Brain microvascular endothelial cell (primary cell): ENCODE measurements around the gene PHF5A.

ENCODE experiments used
- DNase-seq: peaks from one replicate; pipeline ENCODE4 v3.0.0-alpha.2; 2020
- H3K27ac ChIP-seq: fragments of 250-450 bp; sonication (Bioruptor Pico); 2 replicates; pipeline ENCODE4 v1.5.1; 2020; ENCODE audit warnings: mild to moderate bottlenecking, moderate library complexity
- H3K27me3 ChIP-seq: fragments of 250-450 bp; sonication (Bioruptor Pico); replicated peaks from 2 replicates; pipeline ENCODE4 v1.5.1; 2020; ENCODE audit warnings: mild to moderate bottlenecking
- H3K36me3 ChIP-seq: fragments of 250-450 bp; sonication (Bioruptor Pico); replicated peaks from 2 replicates; pipeline ENCODE4 v1.5.1; 2020; ENCODE audit warnings: mild to moderate bottlenecking
- H3K4me3 ChIP-seq: 2 replicates; pipeline ENCODE4 v1.5.1; 2011; ENCODE audit warnings: low read depth, mild to moderate bottlenecking, control low read depth, low read length, moderate library complexity
- CTCF ChIP-seq: IDR thresholded peaks from 2 replicates; pipeline ENCODE4 v1.5.1; 2011; ENCODE audit warnings: low read depth, mild to moderate bottlenecking, moderate library complexity, low read length, control low read depth, inconsistent platforms; ENCODE audit errors: missing control alignments
- in situ Hi-C: cut with HindIII; loops from 2 replicates; pipeline ENCODE4 v1.10.0; 2017; ENCODE audit warnings: low sequenced_read_pairs, low pct_ligation_motif_present

Gene PHF5A

GRCh38 chr22:41482319-41482935 is 13.9 kb upstream of the PHF5A start:
- Histone ChIP-seq H3K4me3 (no peak overlapping the region), H3K36me3 (no peaks in the 10 kb centered on the region), H3K27ac (peak overlapping the region; percentile 59), H3K27me3 (no peaks in the 10 kb centered on the region)
- TF ChIP-seq CTCF = no peak
- peak; percentile 11 for DNase-seq
- in situ Hi-C loops = no loop called here

- Histone ChIP-seq H3K27ac (no peak overlapping the region), H3K36me3 (no peaks in the 10 kb centered on the region), H3K4me3 (no peak overlapping the region), H3K27me3 (no peaks in the 10 kb centered on the region)
- in situ Hi-C loops = no loop called here
- no peak for DNase-seq
- TF ChIP-seq CTCF = no peak
Measured at GRCh38 chr22:41481925-41482318, 13.4 kb upstream of the PHF5A start.

- H3K27ac ChIP-seq = no peak overlapping the region
Measured at GRCh38 chr22:41481131-41481830, 12.8 kb upstream of the PHF5A start.

GRCh38 chr22:41480397-41480735 is 11.9 kb upstream of the PHF5A start:
- no peak overlapping the region for H3K4me3 ChIP-seq
- in situ Hi-C loops = no loop called here
- no peaks in the 10 kb centered on the region for H3K36me3 ChIP-seq
- DNase-seq = peak; percentile 71
- H3K27me3 ChIP-seq = no peaks in the 10 kb centered on the region
- peak overlapping the region; percentile 16 for H3K27ac ChIP-seq
- no peak for TF ChIP-seq CTCF

More at GRCh38 chr22:41481131-41481830, 12.8 kb upstream of the PHF5A start:
- DNase-seq = peak; percentile 12
- Histone ChIP-seq H3K27me3 (no peaks in the 10 kb centered on the region), H3K4me3 (no peak overlapping the region), H3K36me3 (no peaks in the 10 kb centered on the region)
- TF ChIP-seq CTCF = no peak
- in situ Hi-C loops = no loop called here

- Histone ChIP-seq H3K4me3 (no peak overlapping the region), H3K27ac (peak overlapping the region; percentile 16), H3K36me3 (no peaks in the 10 kb centered on the region), H3K27me3 (no peaks in the 10 kb centered on the region)
- peak; percentile 50 for DNase-seq
- TF ChIP-seq CTCF = peak; percentile 32
- in situ Hi-C loops = no loop called here
Measured at GRCh38 chr22:41479671-41480396, 11.3 kb upstream of the PHF5A start.
